GM13977 (cell line): ENCODE results near the gene EPHB1.

Experiments
- DNase-seq: peaks from one replicate; pipeline ENCODE4 v3.0.0; 2012; ENCODE audit warnings: low spot score
- in situ Hi-C: fragments of 300-500 bp; cut with MboI; formaldehyde crosslinking; loops from one replicate; pipeline ENCODE4 v1.12.0; 2022; ENCODE audit warnings: low sequenced_read_pairs, low pct_unique_long_range_greater_than_20kb, mixed read lengths, inconsistent platforms; ENCODE audit not compliant: unreplicated experiment
- TF ChIP-seq, protein P1 (sequence below): IDR thresholded peaks from 2 replicates; pipeline ENCODE4 v1.5.1; 2012; ENCODE audit warnings: mild to moderate bottlenecking, control low read depth; ENCODE audit not compliant: insufficient read depth; ENCODE audit errors: extremely low read depth, missing control alignments

Gene EPHB1

DNA sequence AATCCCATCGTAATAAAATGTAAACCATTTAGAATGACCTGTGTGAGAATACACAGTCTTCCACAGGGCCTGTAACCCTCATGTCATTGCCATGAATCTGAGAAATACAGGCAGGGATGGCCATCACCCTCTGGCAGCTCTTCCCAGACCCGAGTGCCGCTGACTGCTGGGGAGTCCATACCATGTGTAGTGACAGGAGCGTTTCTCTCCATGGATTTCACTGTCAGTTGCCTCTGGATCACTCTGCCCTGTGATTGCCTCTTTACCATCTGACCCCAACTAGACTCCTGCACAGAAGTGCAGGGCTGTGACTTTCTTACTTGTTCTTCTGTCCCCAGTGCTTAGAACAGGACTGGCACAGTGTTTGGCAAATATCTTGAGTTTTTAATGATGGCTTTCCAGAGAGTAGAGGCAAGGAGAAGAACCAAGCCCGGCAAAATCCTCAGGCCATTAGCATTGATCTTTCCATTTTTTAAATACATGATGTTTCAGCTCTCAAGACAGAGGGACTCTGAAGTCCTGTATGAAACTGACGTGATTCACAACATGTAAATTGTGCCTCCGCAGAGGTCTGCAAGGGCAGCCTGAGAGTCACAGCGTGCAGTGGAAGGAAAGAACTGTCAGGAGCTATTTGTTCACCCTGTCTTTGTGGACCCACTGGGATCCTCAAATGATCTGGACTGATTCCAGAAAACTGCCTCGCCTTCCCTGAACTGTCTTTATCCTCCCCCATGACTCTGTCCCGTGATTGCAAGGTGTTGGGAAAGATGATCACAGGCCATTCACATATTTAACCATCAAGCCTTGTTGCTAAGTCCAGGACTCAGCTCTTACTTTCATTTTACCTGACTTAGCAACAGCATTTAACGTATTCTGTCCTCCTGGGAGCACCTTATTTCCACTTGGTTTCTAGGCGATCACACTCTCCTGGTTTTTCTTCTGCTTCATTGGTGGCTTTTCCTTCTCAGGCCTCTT is 354.9 kb downstream of the EPHB1 start:
- no peak for DNase-seq
- TF ChIP-seq, protein P1, sequence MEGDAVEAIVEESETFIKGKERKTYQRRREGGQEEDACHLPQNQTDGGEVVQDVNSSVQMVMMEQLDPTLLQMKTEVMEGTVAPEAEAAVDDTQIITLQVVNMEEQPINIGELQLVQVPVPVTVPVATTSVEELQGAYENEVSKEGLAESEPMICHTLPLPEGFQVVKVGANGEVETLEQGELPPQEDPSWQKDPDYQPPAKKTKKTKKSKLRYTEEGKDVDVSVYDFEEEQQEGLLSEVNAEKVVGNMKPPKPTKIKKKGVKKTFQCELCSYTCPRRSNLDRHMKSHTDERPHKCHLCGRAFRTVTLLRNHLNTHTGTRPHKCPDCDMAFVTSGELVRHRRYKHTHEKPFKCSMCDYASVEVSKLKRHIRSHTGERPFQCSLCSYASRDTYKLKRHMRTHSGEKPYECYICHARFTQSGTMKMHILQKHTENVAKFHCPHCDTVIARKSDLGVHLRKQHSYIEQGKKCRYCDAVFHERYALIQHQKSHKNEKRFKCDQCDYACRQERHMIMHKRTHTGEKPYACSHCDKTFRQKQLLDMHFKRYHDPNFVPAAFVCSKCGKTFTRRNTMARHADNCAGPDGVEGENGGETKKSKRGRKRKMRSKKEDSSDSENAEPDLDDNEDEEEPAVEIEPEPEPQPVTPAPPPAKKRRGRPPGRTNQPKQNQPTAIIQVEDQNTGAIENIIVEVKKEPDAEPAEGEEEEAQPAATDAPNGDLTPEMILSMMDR: no peak
- in situ Hi-C loops: no loop called here

DNA sequence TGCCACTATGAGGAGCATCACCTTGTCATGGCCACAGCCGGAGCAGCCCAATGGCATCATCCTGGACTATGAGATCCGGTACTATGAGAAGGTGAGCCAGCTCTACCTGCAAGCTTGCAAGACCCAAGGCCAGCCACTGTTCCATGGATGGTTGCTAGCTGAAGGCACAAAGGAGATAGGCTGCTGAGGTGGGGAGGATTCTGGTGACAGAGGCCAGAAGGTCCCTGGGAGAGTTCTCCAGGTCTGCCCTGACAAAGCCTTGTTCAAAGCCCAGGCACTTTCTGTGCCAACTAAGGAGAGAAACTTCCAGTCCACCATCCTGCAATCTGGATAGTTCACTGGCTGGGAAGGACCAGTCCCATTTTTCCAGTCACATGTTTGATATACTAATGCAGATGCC is 359.1 kb downstream of the EPHB1 start:
- in situ Hi-C loops: no loop called here
- no peak for DNase-seq
- TF ChIP-seq, protein P1: no peak

DNA sequence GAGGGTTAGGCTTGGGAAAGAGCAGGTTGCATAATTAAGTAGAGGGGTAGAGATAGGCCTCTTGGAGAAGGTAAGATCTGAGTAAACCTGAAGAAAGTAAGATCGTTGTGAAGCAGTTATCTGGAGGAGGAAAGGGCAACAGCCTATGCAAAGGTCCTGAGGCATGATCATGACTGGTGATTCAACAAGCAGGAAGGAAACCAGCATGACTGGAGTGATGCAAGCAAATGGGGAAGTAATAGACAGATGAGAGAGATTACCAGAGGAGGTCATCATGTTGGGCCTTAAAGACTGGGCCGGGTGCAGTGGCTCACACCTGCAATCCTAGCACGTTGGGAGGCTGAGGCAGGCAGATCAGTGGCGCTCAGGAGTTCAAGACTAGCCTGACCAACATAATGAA is 360.2 kb downstream of the EPHB1 start:
- DNase-seq: no peak
- in situ Hi-C loops: no loop called here
- TF ChIP-seq, protein P1: no peak

DNA sequence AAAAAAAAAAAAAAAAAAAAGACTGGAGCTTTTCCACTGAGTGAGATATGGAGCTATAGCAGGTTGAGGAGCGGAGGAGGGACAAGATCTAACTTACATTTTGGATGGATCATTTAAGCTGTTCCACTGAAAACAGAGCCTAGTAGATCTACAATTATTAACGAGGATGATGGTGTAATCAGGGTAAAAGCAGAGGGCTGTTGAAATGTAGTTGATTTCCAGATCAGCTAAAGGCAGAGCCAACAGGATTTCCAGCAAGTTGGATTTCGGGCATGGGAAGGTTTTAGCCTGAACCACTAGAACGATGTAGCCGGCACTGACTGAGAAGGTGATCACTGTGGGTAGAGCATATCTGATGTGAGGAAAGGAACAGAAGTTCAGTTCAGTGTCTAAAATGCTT is 360.7 kb downstream of the EPHB1 start:
- in situ Hi-C loops: no loop called here
- TF ChIP-seq, protein P1: no peak

DNA sequence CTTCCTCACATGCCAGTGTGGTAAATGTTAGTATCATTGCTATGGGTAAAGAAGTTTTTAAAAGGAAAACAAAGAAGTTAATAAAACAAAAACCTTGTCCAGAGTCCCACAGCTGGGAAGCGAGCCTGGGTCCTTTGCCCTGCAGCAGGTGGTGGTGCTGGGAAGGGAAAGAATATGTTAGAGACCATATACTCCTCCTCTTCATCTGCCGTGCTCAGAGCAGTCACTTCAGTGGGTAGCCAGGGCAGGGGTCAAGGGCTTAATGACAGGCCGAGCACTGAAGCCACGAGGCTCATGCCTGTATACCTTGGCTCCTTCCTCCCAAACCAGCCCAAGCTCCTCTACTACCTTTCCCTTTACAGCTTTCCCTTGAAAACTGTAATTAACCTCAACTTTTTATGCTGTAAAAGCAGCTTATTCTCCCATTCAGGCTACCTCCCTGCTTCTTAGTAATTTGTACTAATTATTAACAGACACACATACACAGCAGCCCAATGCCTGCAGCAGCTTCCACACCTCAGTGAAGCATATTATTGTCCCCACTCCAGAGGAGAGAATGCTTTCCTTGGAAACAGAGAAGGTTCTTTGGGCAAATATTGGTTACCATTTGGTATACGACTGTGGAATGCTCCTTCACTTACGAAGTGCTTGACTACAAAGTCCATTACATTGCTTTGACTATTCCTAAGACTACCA is 362.1 kb downstream of the EPHB1 start:
- DNase-seq: no peak
- TF ChIP-seq, protein P1: no peak
- in situ Hi-C loops: no loop called here

More for the DNA sequence above, 360.7 kb downstream of the EPHB1 start:
- DNase-seq: no peak

DNA sequence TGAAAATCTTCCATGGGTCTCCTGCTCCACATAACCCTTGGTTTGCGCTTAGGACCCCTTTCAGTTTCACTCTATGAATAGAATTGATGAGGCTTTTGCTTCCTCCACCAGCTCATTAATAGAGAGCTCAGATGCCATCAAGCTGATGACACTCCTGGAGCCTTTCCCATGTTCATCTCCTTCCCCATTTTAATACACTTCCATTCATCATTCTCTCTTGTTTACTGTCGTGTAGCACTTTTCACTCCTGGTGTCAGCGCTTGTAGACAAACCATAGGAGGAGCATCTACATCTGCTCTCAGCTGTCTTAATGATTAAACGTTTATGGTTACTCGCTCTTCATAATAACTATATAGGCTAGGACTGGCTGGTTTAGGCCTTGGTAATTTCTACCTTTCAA is 363.5 kb downstream of the EPHB1 start:
- in situ Hi-C loops: no loop called here
- TF ChIP-seq, protein P1: no peak

More for the DNA sequence above, 363.5 kb downstream of the EPHB1 start:
- no peak for DNase-seq
